HCT116 (cell line): Measurements from ENCODE around the gene RAPH1. TPM values are rescaled to one million over a fixed set of nuclear protein-coding genes. Genes with fewer than 3 reads are reported as not detected.
"Not testable (repeated sequence)": the region's sequence is repeated elsewhere in the genome, so short reads cannot be mapped to it uniquely, and the experiment has no call there.

Experiments
- ATAC-seq: fragments of 200-7000 bp; cut with Tn5 transposase; 2 replicates; pipeline ENCODE4 v1.9.1; 2020; ENCODE audit warnings: mild to moderate bottlenecking, moderate library complexity
- BruUV-seq: library from RNA; stranded (reverse); fragments of 400-500 nt; replicated peaks from 2 replicates; lab custom pipeline; 2021; lab: Mats Ljungman, UMichigan
- CTCF ChIA-PET: fragments of 300-600 bp; sonication (Branson Sonifier 250); formaldehyde crosslinking; loops from one replicate; lab custom pipeline; 2021; ENCODE audit warnings: antibody characterized with exemption; lab: Charles Lee
- POLR2A ChIA-PET: fragments of 300-600, 350-600 bp; sonication (Branson Sonifier 250); formaldehyde crosslinking; loops from one replicate; lab custom pipeline; 2021; ENCODE audit warnings: antibody characterized with exemption; lab: Charles Lee
- RAD21 ChIA-PET, 2 experiments: fragments of 300-600 bp; sonication (Branson Sonifier 250); formaldehyde crosslinking; loops; one replicate each; lab custom pipeline; 2023; ENCODE audit warnings: low total read pairs in 2 of 2; ENCODE audit not compliant: uncharacterized antibody in 2 of 2, unreplicated experiment in 2 of 2, low non-redundant PET in 1 of 2; lab: Charles Lee
- DNase-seq: peaks from one replicate; pipeline ENCODE4 v3.0.0-alpha.2; 2010; ENCODE audit warnings: low read depth, low spot score
- H2AFZ ChIP-seq: fragments of 200-600 bp; shearing (Covaris generic), sonication (generic); 2 replicates; pipeline ENCODE4 v1.6.1; 2017; ENCODE audit warnings: low read depth, mixed run types, mixed read lengths, antibody characterized with exemption, low read length; ENCODE audit not compliant: poor library complexity, severe bottlenecking
- H3K27ac ChIP-seq: 2 replicates; pipeline ENCODE4 v1.5.1; 2012; ENCODE audit warnings: low read depth, low read length
- H3K27me3 ChIP-seq: fragments of 200-600 bp; sonication (generic); 2 replicates; pipeline ENCODE4 v1.6.1; 2016; ENCODE audit warnings: mixed run types, low read length, mixed read lengths; ENCODE audit not compliant: insufficient read depth
- H3K36me3 ChIP-seq, 2 experiments: fragments of 200-500 bp in 1 of 2; fragments of 200-600 bp in 1 of 2; sonication (Bioruptor generic) in 1 of 2; sonication (generic) in 1 of 2; 2 replicates each; pipeline versions ENCODE4 v1.5.1 to v1.6.1; 2014 to 2016; ENCODE audit warnings: low read length in 2 of 2, inconsistent platforms in 1 of 2, mixed read lengths in 1 of 2, mixed run types in 1 of 2; ENCODE audit not compliant: insufficient read depth in 2 of 2, control insufficient read depth in 1 of 2
- H3K4me1 ChIP-seq, 2 experiments: fragments of 200-600 bp in 1 of 2; sonication (generic) in 1 of 2; 2 replicates each; pipeline versions ENCODE4 v1.5.1 to v1.6.1; 2012 to 2017; ENCODE audit warnings: low read length in 2 of 2, inconsistent platforms in 1 of 2, mild to moderate bottlenecking in 1 of 2, mixed read lengths in 1 of 2, mixed run types in 1 of 2, moderate library complexity in 1 of 2; ENCODE audit not compliant: insufficient read depth in 2 of 2, control insufficient read depth in 1 of 2
- H3K4me2 ChIP-seq: fragments of 200-600 bp; sonication (generic); 2 replicates; pipeline ENCODE4 v1.6.1; 2017; ENCODE audit warnings: mixed run types, low read length, mixed read lengths
- H3K4me3 ChIP-seq, 2 experiments: fragments of 200-600 bp in 1 of 2; sonication (generic) in 1 of 2; replicated peaks in 1 of 2; 2 replicates each; pipeline ENCODE4 v1.5.1; 2011 to 2016; ENCODE audit warnings: low read length in 2 of 2, control low read depth in 1 of 2, low read depth in 1 of 2, mild to moderate bottlenecking in 1 of 2, mixed read lengths in 1 of 2, mixed run types in 1 of 2
- H3K79me2 ChIP-seq: fragments of 200-600 bp; sonication (generic); 2 replicates; pipeline ENCODE4 v1.6.1; 2017; ENCODE audit warnings: mild to moderate bottlenecking, mixed run types, low read length, moderate library complexity, mixed read lengths; ENCODE audit not compliant: insufficient read depth
- H3K9ac ChIP-seq: fragments of 200-600 bp; sonication (generic); 2 replicates; pipeline ENCODE4 v1.6.1; 2016; ENCODE audit warnings: low read length, mixed read lengths
- H3K9me2 ChIP-seq: fragments of 200-600 bp; sonication (generic), shearing (Covaris generic); 2 replicates; pipeline ENCODE4 v1.6.1; 2017; ENCODE audit warnings: mixed run types, mild to moderate bottlenecking, moderate library complexity; ENCODE audit not compliant: insufficient read depth
- H3K9me3 ChIP-seq, 2 experiments: fragments of 200-500 bp in 1 of 2; fragments of 200-600 bp in 1 of 2; sonication (Bioruptor generic) in 1 of 2; sonication (generic) in 1 of 2; 2 replicates each; pipeline ENCODE4 v1.6.1; 2014 to 2017; ENCODE audit warnings: low read length in 2 of 2, mixed read lengths in 2 of 2, inconsistent platforms in 1 of 2, low read depth in 1 of 2, mild to moderate bottlenecking in 1 of 2, mixed run types in 1 of 2, moderate library complexity in 1 of 2; ENCODE audit not compliant: control insufficient read depth in 1 of 2, insufficient read depth in 1 of 2
- H4K20me1 ChIP-seq: fragments of 200-600 bp; sonication (generic), shearing (Covaris generic); 2 replicates; pipeline ENCODE4 v1.6.1; 2017; ENCODE audit warnings: mixed run types, mild to moderate bottlenecking, moderate library complexity; ENCODE audit not compliant: insufficient read depth
- CBX3 ChIP-seq: IDR thresholded peaks from 2 replicates; pipeline ENCODE4 v1.6.1; 2012; ENCODE audit warnings: low read depth
- CEBPB ChIP-seq: IDR thresholded peaks from 2 replicates; pipeline ENCODE4 v1.6.1; 2012; ENCODE audit warnings: low read depth
- ELF1 ChIP-seq: IDR thresholded peaks from 2 replicates; pipeline ENCODE4 v1.6.1; 2012; ENCODE audit warnings: low read depth, borderline replicate concordance
- EZH2phosphoT487 ChIP-seq: fragments of 200-600 bp; IDR thresholded peaks from 2 replicates; pipeline ENCODE4 v1.6.1; 2018; ENCODE audit warnings: antibody characterized with exemption, borderline replicate concordance
- FOSL1 ChIP-seq: IDR thresholded peaks from 2 replicates; pipeline ENCODE4 v1.6.1; 2012; ENCODE audit warnings: low read depth
- JUND ChIP-seq: IDR thresholded peaks from 2 replicates; pipeline ENCODE4 v1.6.1; 2012
- MAX ChIP-seq: IDR thresholded peaks from 2 replicates; pipeline ENCODE4 v1.6.1; 2012
- POLR2AphosphoS5 ChIP-seq: IDR thresholded peaks from 2 replicates; pipeline ENCODE4 v1.6.1; 2011; ENCODE audit warnings: mild to moderate bottlenecking, low read depth, low read length, moderate library complexity
- RAD21 ChIP-seq: IDR thresholded peaks from 2 replicates; pipeline ENCODE4 v1.6.1; 2012; ENCODE audit warnings: low read depth, mild to moderate bottlenecking
- SIN3A ChIP-seq: IDR thresholded peaks from 2 replicates; pipeline ENCODE4 v1.6.1; 2012; ENCODE audit warnings: low read depth
- SRF ChIP-seq: IDR thresholded peaks from 2 replicates; pipeline ENCODE4 v1.6.1; 2012; ENCODE audit warnings: low read depth
- TCF7L2 ChIP-seq: IDR thresholded peaks from 2 replicates; pipeline ENCODE4 v1.7.0; 2011; ENCODE audit warnings: borderline replicate concordance, inconsistent platforms; ENCODE audit not compliant: insufficient read depth, insufficient read length; ENCODE audit errors: extremely low read depth
- YY1 ChIP-seq: IDR thresholded peaks from 2 replicates; pipeline ENCODE4 v1.6.1; 2011; ENCODE audit warnings: low read length, low read depth, moderate library complexity, mild to moderate bottlenecking; ENCODE audit not compliant: insufficient replicate concordance; ENCODE audit errors: extremely low read depth
- ZFX ChIP-seq: fragments of 450-650 bp; IDR thresholded peaks from 2 replicates; pipeline ENCODE4 v1.6.1; 2017
- ZNF274 ChIP-seq: fragments of 200-500 bp; sonication (Bioruptor generic); IDR thresholded peaks from 2 replicates; pipeline ENCODE4 v1.6.1; 2014; ENCODE audit warnings: mild to moderate bottlenecking, low read depth, low read length, inconsistent platforms
- intact Hi-C: fragments of 100-400 bp; cut with micrococcal nuclease; formaldehyde crosslinking; loops from 2 replicates; pipeline ENCODE4 v1.10.0; 2022
- total RNA-seq: library from RNA; stranded (reverse); gene quantifications from one replicate; pipeline ENCODE4 v1.2.1, GENCODE V29; 2021; ENCODE audit not compliant: unreplicated experiment
- TF ChIP-seq, protein P1 (sequence below): IDR thresholded peaks from 2 replicates; pipeline ENCODE4 v1.6.1; 2012; ENCODE audit warnings: low read depth

RAPH1 gene
- total RNA-seq, 1 experiment from 2014 or later: 22.3 TPM

DNA sequence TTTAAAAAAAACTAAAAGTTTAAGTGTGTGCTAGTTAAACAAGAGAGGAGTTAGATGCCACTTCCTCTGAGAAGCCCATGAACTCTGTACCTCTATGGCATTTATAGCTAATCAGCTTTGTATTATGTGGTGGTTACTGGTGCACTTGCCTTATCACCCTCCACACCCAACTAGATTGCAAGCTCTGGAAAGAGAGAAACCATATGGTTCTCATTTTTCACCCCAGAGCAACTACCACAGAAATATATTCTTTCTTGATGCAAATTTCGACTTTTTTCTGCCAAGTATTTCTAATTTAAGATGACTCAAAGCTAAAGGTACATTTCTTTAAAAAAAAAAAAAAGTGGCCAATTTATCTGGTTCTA, 24.2 kb downstream of the RAPH1 start (continued):
- no peak for TF ChIP-seq CEBPB
- no peak for TF ChIP-seq RAD21
- no peak for TF ChIP-seq SRF
- TF ChIP-seq YY1: no peak
- TF ChIP-seq, protein P1, sequence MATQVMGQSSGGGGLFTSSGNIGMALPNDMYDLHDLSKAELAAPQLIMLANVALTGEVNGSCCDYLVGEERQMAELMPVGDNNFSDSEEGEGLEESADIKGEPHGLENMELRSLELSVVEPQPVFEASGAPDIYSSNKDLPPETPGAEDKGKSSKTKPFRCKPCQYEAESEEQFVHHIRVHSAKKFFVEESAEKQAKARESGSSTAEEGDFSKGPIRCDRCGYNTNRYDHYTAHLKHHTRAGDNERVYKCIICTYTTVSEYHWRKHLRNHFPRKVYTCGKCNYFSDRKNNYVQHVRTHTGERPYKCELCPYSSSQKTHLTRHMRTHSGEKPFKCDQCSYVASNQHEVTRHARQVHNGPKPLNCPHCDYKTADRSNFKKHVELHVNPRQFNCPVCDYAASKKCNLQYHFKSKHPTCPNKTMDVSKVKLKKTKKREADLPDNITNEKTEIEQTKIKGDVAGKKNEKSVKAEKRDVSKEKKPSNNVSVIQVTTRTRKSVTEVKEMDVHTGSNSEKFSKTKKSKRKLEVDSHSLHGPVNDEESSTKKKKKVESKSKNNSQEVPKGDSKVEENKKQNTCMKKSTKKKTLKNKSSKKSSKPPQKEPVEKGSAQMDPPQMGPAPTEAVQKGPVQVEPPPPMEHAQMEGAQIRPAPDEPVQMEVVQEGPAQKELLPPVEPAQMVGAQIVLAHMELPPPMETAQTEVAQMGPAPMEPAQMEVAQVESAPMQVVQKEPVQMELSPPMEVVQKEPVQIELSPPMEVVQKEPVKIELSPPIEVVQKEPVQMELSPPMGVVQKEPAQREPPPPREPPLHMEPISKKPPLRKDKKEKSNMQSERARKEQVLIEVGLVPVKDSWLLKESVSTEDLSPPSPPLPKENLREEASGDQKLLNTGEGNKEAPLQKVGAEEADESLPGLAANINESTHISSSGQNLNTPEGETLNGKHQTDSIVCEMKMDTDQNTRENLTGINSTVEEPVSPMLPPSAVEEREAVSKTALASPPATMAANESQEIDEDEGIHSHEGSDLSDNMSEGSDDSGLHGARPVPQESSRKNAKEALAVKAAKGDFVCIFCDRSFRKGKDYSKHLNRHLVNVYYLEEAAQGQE: no peak
- no peak for TF ChIP-seq ZFX
- no peak for TF ChIP-seq FOSL1
- TF ChIP-seq JUND: no peak
- TF ChIP-seq CBX3: no peak
- TF ChIP-seq ELF1: no peak

- intact Hi-C loops: no loop called here
- ATAC-seq: no peak
- POLR2A ChIA-PET: interaction anchor here (1.0 kb wide), 1 partner anchor 22 kb away, joined by 3 read pairs; no protein-coding TSS in a partner anchor
Measured at GRCh38 chr2:203510256-203510940, 24.7 kb downstream of the RAPH1 start.

DNA sequence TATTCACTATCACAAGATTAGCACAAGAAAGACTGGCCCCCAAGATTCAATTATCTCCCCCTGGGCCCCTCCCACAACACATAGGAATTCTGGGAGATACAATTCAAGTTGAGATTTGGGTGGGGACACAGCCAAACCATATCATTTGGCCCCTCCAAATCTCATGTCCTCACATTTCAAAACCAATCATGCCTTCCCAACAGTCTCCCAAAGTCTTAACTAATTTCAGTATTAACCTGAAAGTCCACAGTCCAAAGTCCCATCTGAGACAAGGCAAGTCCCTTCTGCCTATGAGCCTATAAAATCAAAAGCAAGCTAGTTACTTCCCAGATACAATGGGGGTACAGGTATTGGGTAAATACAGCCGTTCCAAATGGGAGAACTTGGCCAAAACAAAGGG, 31.6 kb downstream of the RAPH1 start:
- H3K36me3 ChIP-seq, H3K27ac ChIP-seq, H3K9ac ChIP-seq, H3K4me3 ChIP-seq, H2AFZ ChIP-seq, CTCF ChIA-PET, RAD21 ChIA-PET, H3K79me2 ChIP-seq, H4K20me1 ChIP-seq, H3K4me1 ChIP-seq, H3K9me2 ChIP-seq, intact Hi-C loops, H3K4me2 ChIP-seq, ATAC-seq, DNase-seq, H3K9me3 ChIP-seq, H3K27me3 ChIP-seq, POLR2A ChIA-PET, BruUV-seq: not testable (repeated sequence)

More at GRCh38 chr2:203510256-203510940, 24.7 kb downstream of the RAPH1 start:
- no peaks in the 10 kb centered on the region for H4K20me1 ChIP-seq
- ChIA-PET RAD21 (no interaction called here), CTCF (no interaction called here)
- H3K9ac ChIP-seq: no peak overlapping the region
- H3K27me3 ChIP-seq: no peaks in the 10 kb centered on the region
- H3K9me2 ChIP-seq: no peaks in the 10 kb centered on the region
- BruUV-seq: no TSS peak
- no peak for DNase-seq
- H3K4me2 ChIP-seq: no peak overlapping the region
- no peaks in the 10 kb centered on the region for H3K36me3 ChIP-seq
- no peak overlapping the region for H2AFZ ChIP-seq
- TF ChIP-seq EZH2phosphoT487: no peak
- no peak for TF ChIP-seq SIN3A
- no peak for TF ChIP-seq POLR2AphosphoS5
- no peak for TF ChIP-seq MAX
- TF ChIP-seq TCF7L2: no peak
- no peak for TF ChIP-seq ZNF274
- TF ChIP-seq, all 23 proteins: peak for 0
- Histone ChIP-seq H3K4me3 (no peak overlapping the region), H3K79me2 (peaks cover 18% of the 10 kb centered on the region; the same call in 1 of the 2 replicates), H3K9me3 (0 out of 4 replicates have a peak, but pooled peaks cover 0 to 5% of the 10 kb centered on the region in 2 experiments), H3K4me1 (peaks cover 2 to 10% of the 10 kb centered on the region in 2 experiments; a peak in 3 of 4 replicates), H3K27ac (no peak overlapping the region)
